Progenitor cell of endocrine pancreas (in vitro differentiated cells): ENCODE data around the gene PGAP2. TPM values are rescaled to one million over a fixed set of nuclear protein-coding genes. Genes with fewer than 3 reads are reported as not detected.

Source experiments
- DNase-seq: peaks from one replicate; pipeline ENCODE4 v3.0.0; 2021; ENCODE audit warnings: low spot score; ENCODE audit not compliant: unreplicated experiment
- H3K27ac Mint-ChIP-seq: 2 replicates; pipeline ENCODE4 v1.8.0; 2021; ENCODE audit warnings: mild to moderate bottlenecking, moderate library complexity, mixed read lengths
- H3K27me3 Mint-ChIP-seq: 2 replicates; pipeline ENCODE4 v1.8.0; 2021; ENCODE audit warnings: mixed read lengths
- H3K36me3 Mint-ChIP-seq: 2 replicates; pipeline ENCODE4 v1.8.0; 2022; ENCODE audit warnings: mixed read lengths; ENCODE audit not compliant: insufficient read depth
- H3K4me1 Mint-ChIP-seq: 2 replicates; pipeline ENCODE4 v1.8.0; 2021; ENCODE audit warnings: low read depth, mixed read lengths
- H3K4me3 Mint-ChIP-seq: 2 replicates; pipeline ENCODE4 v1.8.0; 2021; ENCODE audit warnings: low read depth, mild to moderate bottlenecking, moderate library complexity, mixed read lengths
- H3K9me3 Mint-ChIP-seq: 2 replicates; pipeline ENCODE4 v1.8.0; 2021; ENCODE audit warnings: low read depth, mixed read lengths
- total RNA-seq: library from RNA; stranded (reverse); gene quantifications from 2 replicates; pipeline ENCODE4 v1.2.1, GENCODE V29; 2021
- TF ChIP-seq, protein P1 (sequence below): fragments of 200-600 bp; sonication (generic); IDR thresholded peaks from one replicate; pipeline ENCODE4 v1.5.0; 2021; ENCODE audit warnings: antibody characterized with exemption, mild to moderate bottlenecking; ENCODE audit not compliant: unreplicated experiment

Gene PGAP2
- total RNA-seq, 1 donor from 2014 or later: 51.3 TPM

- Mint-ChIP-seq H3K36me3 (peaks cover under 1% of the 10 kb centered on the region), H3K4me1 (peaks cover 20% of the 10 kb centered on the region), H3K27ac (no peak overlapping the region), H3K9me3 (no peaks in the 10 kb centered on the region), H3K4me3 (no peak overlapping the region), H3K27me3 (no peaks in the 10 kb centered on the region)
- DNase-seq: no peak
- TF ChIP-seq, protein P1, sequence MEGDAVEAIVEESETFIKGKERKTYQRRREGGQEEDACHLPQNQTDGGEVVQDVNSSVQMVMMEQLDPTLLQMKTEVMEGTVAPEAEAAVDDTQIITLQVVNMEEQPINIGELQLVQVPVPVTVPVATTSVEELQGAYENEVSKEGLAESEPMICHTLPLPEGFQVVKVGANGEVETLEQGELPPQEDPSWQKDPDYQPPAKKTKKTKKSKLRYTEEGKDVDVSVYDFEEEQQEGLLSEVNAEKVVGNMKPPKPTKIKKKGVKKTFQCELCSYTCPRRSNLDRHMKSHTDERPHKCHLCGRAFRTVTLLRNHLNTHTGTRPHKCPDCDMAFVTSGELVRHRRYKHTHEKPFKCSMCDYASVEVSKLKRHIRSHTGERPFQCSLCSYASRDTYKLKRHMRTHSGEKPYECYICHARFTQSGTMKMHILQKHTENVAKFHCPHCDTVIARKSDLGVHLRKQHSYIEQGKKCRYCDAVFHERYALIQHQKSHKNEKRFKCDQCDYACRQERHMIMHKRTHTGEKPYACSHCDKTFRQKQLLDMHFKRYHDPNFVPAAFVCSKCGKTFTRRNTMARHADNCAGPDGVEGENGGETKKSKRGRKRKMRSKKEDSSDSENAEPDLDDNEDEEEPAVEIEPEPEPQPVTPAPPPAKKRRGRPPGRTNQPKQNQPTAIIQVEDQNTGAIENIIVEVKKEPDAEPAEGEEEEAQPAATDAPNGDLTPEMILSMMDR: no peak
Observed at GRCh38 chr11:3799143-3799542, 9.2 kb upstream of the PGAP2 start.

DNA sequence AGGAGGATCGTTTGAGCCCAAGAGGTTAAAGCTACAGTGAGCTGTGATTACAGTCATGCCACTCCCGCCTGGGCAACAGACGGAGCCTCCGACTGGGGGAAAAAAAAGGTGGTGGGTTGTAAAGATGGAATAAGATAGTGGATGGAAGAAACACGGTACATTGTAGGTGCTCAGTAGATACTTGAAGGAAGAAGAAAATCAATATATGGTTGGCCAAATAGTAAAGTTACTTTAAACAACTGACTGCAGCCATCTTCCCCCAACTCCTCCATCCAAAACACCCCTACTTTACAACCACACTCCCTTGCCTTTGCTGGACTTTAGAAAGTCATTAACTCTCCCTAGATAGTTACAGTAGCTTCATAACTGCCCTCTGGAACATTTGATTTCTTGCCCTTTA, 8.5 kb upstream of the PGAP2 start:
- H3K4me1 Mint-ChIP-seq: peaks cover 20% of the 10 kb centered on the region
- no peaks in the 10 kb centered on the region for H3K9me3 Mint-ChIP-seq
- TF ChIP-seq, protein P1: no peak
- H3K27ac Mint-ChIP-seq: peak overlapping the region; percentile 43
- DNase-seq: no peak
- no peak overlapping the region for H3K4me3 Mint-ChIP-seq
- no peaks in the 10 kb centered on the region for H3K36me3 Mint-ChIP-seq
- no peaks in the 10 kb centered on the region for H3K27me3 Mint-ChIP-seq

DNA sequence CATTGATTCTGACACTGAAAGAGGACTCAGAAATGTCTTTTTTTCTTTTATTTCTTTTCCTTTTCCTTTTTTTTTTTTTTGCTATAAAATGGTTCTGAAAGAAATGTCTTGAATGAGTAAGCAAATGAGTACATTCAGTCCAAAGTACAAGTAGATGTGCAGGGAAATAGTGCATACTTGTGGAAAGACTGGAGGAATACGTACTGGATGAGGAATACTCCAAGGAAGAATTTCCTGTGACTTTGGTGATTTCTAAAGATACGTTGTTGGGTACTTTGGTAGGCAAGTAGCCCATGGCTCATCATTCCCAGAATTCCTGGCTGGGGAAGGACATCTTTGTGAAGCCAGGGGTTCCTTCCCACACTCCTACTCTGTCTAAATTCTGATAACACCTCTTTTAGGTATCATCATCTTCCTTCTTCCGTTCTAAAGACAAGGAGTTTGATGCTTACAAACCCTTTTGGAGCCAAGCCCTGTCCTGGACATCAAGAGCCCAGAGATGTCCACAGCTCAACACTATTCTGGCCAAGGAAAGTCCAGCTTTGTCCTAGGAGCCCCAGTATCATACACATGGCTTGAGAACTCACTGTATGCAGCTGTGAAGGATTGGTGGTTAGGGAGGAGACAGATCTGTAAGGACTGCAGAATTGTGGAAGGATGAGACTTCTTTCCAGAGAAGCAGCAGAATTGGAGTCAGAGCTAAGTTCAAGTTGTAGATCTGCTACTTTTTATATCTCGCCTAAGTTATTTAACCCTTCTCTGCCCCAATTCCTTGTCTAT, 6.2 kb upstream of the PGAP2 start:
- H3K4me3 Mint-ChIP-seq: no peak overlapping the region
- no peaks in the 10 kb centered on the region for H3K27me3 Mint-ChIP-seq
- H3K36me3 Mint-ChIP-seq: no peaks in the 10 kb centered on the region
- H3K4me1 Mint-ChIP-seq: peaks cover 3% of the 10 kb centered on the region
- no peak for DNase-seq
- no peaks in the 10 kb centered on the region for H3K9me3 Mint-ChIP-seq
- TF ChIP-seq, protein P1: no peak
- no peak overlapping the region for H3K27ac Mint-ChIP-seq

DNA sequence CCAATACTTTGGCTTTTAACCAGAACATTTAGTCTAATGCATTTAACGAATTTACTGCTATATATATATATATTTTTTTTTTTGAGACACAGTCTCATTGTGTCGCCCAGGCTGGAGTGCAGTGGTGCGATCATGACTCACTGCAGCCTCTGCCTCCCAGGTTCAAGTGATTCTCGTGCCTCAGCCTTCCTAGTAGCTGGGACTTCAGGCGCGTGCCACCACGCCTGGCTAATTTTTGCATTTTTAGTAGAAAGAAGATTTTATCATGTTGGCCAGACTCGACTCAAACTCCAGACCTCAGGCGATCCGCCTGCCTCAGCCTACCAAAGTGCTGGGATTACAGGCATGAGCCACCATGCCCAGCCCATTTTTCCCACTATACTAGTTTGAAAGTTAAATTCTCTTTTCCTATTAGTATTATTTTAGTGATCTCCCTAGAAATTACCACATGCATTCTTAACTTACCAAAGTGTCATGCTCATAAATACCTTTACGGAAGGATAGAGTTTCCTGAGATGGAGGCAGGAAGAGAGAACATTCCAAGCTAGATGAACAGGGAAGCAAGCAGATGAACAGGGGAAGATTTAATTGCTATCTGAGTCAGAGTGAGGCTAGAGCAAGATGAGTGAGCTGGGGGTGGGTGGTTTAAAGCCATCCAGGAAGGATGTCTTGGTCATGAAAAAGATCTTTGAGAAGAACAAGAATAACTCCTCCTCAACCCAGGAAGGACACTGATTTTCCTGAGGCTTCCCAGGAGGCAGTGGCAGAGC, 4.4 kb upstream of the PGAP2 start:
- no peak overlapping the region for H3K27ac Mint-ChIP-seq
- H3K36me3 Mint-ChIP-seq: no peaks in the 10 kb centered on the region
- H3K9me3 Mint-ChIP-seq: no peaks in the 10 kb centered on the region
- no peak for DNase-seq
- TF ChIP-seq, protein P1: no peak
- no peak overlapping the region for H3K4me3 Mint-ChIP-seq
- peaks cover 7% of the 10 kb centered on the region for H3K4me1 Mint-ChIP-seq
- no peaks in the 10 kb centered on the region for H3K27me3 Mint-ChIP-seq

- DNase-seq: no peak
- TF ChIP-seq, protein P1: peak; percentile 43
- H3K27me3 Mint-ChIP-seq: no peaks in the 10 kb centered on the region
- no peaks in the 10 kb centered on the region for H3K9me3 Mint-ChIP-seq
- no peaks in the 10 kb centered on the region for H3K36me3 Mint-ChIP-seq
- peaks cover 9% of the 10 kb centered on the region for H3K4me1 Mint-ChIP-seq
- H3K4me3 Mint-ChIP-seq: peak overlapping the region; percentile 99
- H3K27ac Mint-ChIP-seq: peak overlapping the region; percentile 67
Observed at GRCh38 chr11:3808861-3809623, 682 bp downstream of the PGAP2 start.
